ENCODE results near the gene SLFN12L.

DNA sequence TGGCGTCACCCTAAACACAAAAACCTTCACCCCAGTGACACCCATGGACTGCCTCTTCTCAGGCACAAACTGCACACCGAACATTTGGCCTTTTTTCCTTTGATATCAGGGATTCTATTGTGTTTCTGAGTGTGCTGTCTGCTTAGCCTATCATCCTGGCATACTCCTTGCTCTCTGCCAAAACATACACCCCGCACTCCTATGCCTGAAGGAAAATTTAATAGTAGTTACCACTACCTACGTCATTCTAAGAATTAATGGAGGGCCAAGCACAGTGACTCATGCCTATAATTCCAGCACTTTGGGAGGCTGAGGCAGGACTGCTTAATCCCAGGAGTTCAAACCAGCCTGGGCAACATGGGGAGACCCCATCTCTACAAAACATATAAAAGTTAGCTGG is 69.0 kb downstream of the SLFN12L start:
- no peak for TF ChIP-seq HCFC1 (IDR thresholded peaks at IDR 0.05; ENCODE audit: low read depth, low read length)
- TF ChIP-seq EHMT2 (IDR thresholded peaks at IDR 0.05): no peak
- TF ChIP-seq POLR2AphosphoS5 (IDR thresholded peaks at IDR 0.05; ENCODE audit: control insufficient read depth, insufficient read depth, low read depth, low read length): no peak
- TF ChIP-seq, protein P1, sequence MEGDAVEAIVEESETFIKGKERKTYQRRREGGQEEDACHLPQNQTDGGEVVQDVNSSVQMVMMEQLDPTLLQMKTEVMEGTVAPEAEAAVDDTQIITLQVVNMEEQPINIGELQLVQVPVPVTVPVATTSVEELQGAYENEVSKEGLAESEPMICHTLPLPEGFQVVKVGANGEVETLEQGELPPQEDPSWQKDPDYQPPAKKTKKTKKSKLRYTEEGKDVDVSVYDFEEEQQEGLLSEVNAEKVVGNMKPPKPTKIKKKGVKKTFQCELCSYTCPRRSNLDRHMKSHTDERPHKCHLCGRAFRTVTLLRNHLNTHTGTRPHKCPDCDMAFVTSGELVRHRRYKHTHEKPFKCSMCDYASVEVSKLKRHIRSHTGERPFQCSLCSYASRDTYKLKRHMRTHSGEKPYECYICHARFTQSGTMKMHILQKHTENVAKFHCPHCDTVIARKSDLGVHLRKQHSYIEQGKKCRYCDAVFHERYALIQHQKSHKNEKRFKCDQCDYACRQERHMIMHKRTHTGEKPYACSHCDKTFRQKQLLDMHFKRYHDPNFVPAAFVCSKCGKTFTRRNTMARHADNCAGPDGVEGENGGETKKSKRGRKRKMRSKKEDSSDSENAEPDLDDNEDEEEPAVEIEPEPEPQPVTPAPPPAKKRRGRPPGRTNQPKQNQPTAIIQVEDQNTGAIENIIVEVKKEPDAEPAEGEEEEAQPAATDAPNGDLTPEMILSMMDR (IDR thresholded peaks at IDR 0.05 in 2 of 3, conservative IDR thresholded peaks at IDR 0.05 in 1 of 3; ENCODE audit: insufficient read depth in 2 of 3, low read depth in 1 of 3, low read length in 3 of 3): no peak
- TF ChIP-seq RBFOX2 (IDR thresholded peaks at IDR 0.05; ENCODE audit: low read depth, low read length): no peak
- no peak for TF ChIP-seq NCOA2 (IDR thresholded peaks at IDR 0.05; ENCODE audit: partially characterized antibody in 2 of 2)
- TF ChIP-seq, protein P2, sequence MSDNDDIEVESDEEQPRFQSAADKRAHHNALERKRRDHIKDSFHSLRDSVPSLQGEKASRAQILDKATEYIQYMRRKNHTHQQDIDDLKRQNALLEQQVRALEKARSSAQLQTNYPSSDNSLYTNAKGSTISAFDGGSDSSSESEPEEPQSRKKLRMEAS (CRISPR knock-in tag; IDR thresholded peaks at IDR 0.05): no peak
- TF ChIP-seq NR2C2 (CRISPR knock-in tag; IDR thresholded peaks at IDR 0.05): no peak
- no peak for TF ChIP-seq NR2C2 (tag; IDR thresholded peaks at IDR 0.05)
- TF ChIP-seq, protein P3, sequence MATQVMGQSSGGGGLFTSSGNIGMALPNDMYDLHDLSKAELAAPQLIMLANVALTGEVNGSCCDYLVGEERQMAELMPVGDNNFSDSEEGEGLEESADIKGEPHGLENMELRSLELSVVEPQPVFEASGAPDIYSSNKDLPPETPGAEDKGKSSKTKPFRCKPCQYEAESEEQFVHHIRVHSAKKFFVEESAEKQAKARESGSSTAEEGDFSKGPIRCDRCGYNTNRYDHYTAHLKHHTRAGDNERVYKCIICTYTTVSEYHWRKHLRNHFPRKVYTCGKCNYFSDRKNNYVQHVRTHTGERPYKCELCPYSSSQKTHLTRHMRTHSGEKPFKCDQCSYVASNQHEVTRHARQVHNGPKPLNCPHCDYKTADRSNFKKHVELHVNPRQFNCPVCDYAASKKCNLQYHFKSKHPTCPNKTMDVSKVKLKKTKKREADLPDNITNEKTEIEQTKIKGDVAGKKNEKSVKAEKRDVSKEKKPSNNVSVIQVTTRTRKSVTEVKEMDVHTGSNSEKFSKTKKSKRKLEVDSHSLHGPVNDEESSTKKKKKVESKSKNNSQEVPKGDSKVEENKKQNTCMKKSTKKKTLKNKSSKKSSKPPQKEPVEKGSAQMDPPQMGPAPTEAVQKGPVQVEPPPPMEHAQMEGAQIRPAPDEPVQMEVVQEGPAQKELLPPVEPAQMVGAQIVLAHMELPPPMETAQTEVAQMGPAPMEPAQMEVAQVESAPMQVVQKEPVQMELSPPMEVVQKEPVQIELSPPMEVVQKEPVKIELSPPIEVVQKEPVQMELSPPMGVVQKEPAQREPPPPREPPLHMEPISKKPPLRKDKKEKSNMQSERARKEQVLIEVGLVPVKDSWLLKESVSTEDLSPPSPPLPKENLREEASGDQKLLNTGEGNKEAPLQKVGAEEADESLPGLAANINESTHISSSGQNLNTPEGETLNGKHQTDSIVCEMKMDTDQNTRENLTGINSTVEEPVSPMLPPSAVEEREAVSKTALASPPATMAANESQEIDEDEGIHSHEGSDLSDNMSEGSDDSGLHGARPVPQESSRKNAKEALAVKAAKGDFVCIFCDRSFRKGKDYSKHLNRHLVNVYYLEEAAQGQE (IDR thresholded peaks at IDR 0.05; ENCODE audit: borderline replicate concordance): no peak
- TF ChIP-seq, protein P3 (CRISPR knock-in tag; IDR thresholded peaks at IDR 0.05; ENCODE audit: low read depth): no peak
- TF ChIP-seq ZNF584 (CRISPR knock-in tag; IDR thresholded peaks at IDR 0.05; ENCODE audit: low read depth): no peak
- no peak for TF ChIP-seq TEAD4 (IDR thresholded peaks at IDR 0.05; ENCODE audit: low read length)
- no peak for TF ChIP-seq TEAD4 (CRISPR knock-in tag; IDR thresholded peaks at IDR 0.05; ENCODE audit: borderline replicate concordance)
- TF ChIP-seq, protein P4, sequence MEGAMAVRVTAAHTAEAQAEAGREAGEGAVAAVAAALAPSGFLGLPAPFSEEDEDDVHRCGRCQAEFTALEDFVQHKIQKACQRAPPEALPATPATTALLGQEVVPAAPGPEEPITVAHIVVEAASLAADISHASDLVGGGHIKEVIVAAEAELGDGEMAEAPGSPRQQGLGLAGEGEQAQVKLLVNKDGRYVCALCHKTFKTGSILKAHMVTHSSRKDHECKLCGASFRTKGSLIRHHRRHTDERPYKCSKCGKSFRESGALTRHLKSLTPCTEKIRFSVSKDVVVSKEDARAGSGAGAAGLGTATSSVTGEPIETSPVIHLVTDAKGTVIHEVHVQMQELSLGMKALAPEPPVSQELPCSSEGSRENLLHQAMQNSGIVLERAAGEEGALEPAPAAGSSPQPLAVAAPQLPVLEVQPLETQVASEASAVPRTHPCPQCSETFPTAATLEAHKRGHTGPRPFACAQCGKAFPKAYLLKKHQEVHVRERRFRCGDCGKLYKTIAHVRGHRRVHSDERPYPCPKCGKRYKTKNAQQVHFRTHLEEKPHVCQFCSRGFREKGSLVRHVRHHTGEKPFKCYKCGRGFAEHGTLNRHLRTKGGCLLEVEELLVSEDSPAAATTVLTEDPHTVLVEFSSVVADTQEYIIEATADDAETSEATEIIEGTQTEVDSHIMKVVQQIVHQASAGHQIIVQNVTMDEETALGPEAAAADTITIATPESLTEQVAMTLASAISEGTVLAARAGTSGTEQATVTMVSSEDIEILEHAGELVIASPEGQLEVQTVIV (CRISPR knock-in tag; IDR thresholded peaks at IDR 0.05; ENCODE audit: borderline replicate concordance): no peak
- no peak for TF ChIP-seq ELF1 (tag; IDR thresholded peaks at IDR 0.05)

Measured in K562 (cell line).